Activated CD4-positive, alpha-beta memory T cell treated with anti-CD3 and anti-CD28 coated beads for 36 hours (primary cell): Measurements from ENCODE around the gene C15orf62. TPM values are rescaled to one million over a fixed set of nuclear protein-coding genes. Genes with fewer than 3 reads are reported as not detected.
A peak's percentile ranks its signal among the peaks of the same experiment; 100 is the strongest.

Experiments
- CTCF ChIA-PET: fragments of 350-600 bp; sonication (Branson Sonifier 250); formaldehyde crosslinking; loops from one replicate; lab custom pipeline; 2021; ENCODE audit warnings: antibody characterized with exemption, inconsistent platforms; lab: Charles Lee
- POLR2A ChIA-PET: fragments of 350-600 bp; sonication (Branson Sonifier 250); formaldehyde crosslinking; loops from one replicate; lab custom pipeline; 2021; ENCODE audit warnings: antibody characterized with exemption; lab: Charles Lee
- DNase-seq: peaks from one replicate; pipeline ENCODE4 v3.0.0-alpha.2; 2020
- H3K27ac Mint-ChIP-seq: one replicate; pipeline ENCODE4 v1.8.0; 2021; ENCODE audit warnings: mixed read lengths
- H3K27me3 Mint-ChIP-seq: one replicate; pipeline ENCODE4 v1.8.0; 2021; ENCODE audit warnings: mixed read lengths
- H3K36me3 Mint-ChIP-seq: one replicate; pipeline ENCODE4 v1.8.0; 2021; ENCODE audit warnings: mixed read lengths
- H3K4me1 Mint-ChIP-seq: one replicate; pipeline ENCODE4 v1.8.0; 2021; ENCODE audit warnings: low read depth, mixed read lengths
- H3K4me3 Mint-ChIP-seq: one replicate; pipeline ENCODE4 v1.8.0; 2021; ENCODE audit warnings: mild to moderate bottlenecking, mixed read lengths
- H3K9me3 Mint-ChIP-seq: one replicate; pipeline ENCODE4 v1.8.0; 2021; ENCODE audit warnings: mixed read lengths
- intact Hi-C: fragments of 100-400 bp; cut with micrococcal nuclease; formaldehyde crosslinking; loops from one replicate; pipeline ENCODE4 v1.15.1; 2023
- total RNA-seq, 2 experiments: library from RNA; stranded (reverse); gene quantifications; one replicate each; pipeline ENCODE4 v1.2.3, GENCODE V29; 2021

The C15orf62 gene
- total RNA-seq, 2 experiments from 2014 or later, result 0.39 to 0.43 TPM

- no peak for DNase-seq
- Mint-ChIP-seq H3K4me1 (peaks cover 23% of the 10 kb centered on the region), H3K27ac (no peak overlapping the region), H3K36me3 (peaks cover 2% of the 10 kb centered on the region), H3K9me3 (no peaks in the 10 kb centered on the region), H3K4me3 (no peak overlapping the region), H3K27me3 (no peaks in the 10 kb centered on the region)
- intact Hi-C loops, result no loop called here
- ChIA-PET POLR2A (interaction anchor here (0.7 to 1.5 kb wide), 2 partner anchors 62 to 1070 kb away, joined by 3 to 7 read pairs; partner anchors contain the start of gene RAD51), CTCF (no interaction called here)
Observed at GRCh38 chr15:40756938-40757337, 12.8 kb upstream of the C15orf62 start.

GRCh38 chr15:40759961-40760360 is 9.8 kb upstream of the C15orf62 start:
- H3K36me3 Mint-ChIP-seq, result no peaks in the 10 kb centered on the region
- no peaks in the 10 kb centered on the region for H3K9me3 Mint-ChIP-seq
- no peak for DNase-seq
- H3K27ac Mint-ChIP-seq, result no peak overlapping the region
- H3K27me3 Mint-ChIP-seq, result no peaks in the 10 kb centered on the region
- ChIA-PET POLR2A (no interaction called here), CTCF (no interaction called here)
- H3K4me1 Mint-ChIP-seq, result peaks cover 16% of the 10 kb centered on the region
- no peak overlapping the region for H3K4me3 Mint-ChIP-seq
- intact Hi-C loops, result loop anchor here (10.0 kb wide), 1 partner anchor 85 kb away; the partner anchor contains the start of gene SPINT1

- intact Hi-C loops, result loop anchor here (10.0 kb wide), 1 partner anchor 82 kb away; the partner anchor contains the start of gene SPINT1
- peak; percentile 70 for DNase-seq
- no peaks in the 10 kb centered on the region for H3K27me3 Mint-ChIP-seq
- H3K27ac Mint-ChIP-seq, result peak overlapping the region; percentile 79
- ChIA-PET CTCF (interaction anchor here (0.7 to 6.0 kb wide), 5 partner anchors 13 to 131 kb away, joined by 3 to 47 read pairs (median 4); partner anchors contain the start of gene VPS18), POLR2A (interaction anchor here (0.6 to 3.5 kb wide), 5 partner anchors 13 to 131 kb away, joined by 3 to 18 read pairs (median 3); partner anchors contain the start of gene RAD51)
- peak overlapping the region; percentile 63 for H3K4me3 Mint-ChIP-seq
- peaks cover 26% of the 10 kb centered on the region for H3K4me1 Mint-ChIP-seq
- H3K36me3 Mint-ChIP-seq, result peaks cover under 1% of the 10 kb centered on the region
- no peaks in the 10 kb centered on the region for H3K9me3 Mint-ChIP-seq
Observed at GRCh38 chr15:40762919-40763800, 6.6 kb upstream of the C15orf62 start.

DNA sequence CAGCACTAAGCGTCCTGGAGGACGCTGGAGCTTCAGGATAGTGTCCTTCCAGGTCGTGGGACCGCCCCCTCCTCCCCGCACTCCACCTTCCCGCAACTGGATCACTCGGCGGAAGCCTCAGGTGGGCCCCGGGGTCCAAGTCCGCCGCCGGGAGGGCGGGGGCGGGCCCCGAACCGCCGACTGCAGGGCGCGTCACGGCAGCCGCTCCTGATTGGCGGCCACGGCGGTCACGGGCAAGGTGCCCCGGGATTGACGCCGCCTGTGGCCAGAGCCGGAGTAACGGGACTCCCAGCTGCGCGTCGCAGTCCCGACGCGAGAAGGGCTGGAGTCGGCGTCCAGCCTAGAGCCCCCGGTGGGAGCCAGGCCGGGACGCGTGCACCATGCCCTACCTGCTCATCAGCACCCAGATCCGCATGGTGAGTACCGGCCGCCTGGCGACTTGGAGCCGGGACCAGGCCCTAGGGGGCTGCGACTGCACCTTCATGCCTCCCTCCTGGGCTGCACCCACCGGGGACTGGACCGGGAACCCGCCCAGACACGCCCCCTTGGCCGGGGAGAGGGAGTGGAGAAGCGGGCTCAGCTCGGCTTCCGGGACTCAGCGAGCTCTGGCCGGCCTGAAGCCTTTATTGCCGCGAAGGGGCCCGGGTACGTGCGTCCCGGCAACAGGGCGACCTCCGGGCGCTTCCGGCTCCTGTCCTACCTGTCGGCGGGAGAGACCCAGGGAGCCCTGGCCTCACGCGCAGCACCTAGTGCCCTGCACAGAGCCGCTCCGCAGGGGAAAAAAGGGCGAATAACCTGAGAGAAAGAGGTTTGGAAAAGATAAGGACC is 5.8 kb upstream of the C15orf62 start, which contains the start of gene GCHFR:
GCHFR (plus strand) TSS at position 268 of the 828 bp plus-strand sequence; CDS start at position 381, 113 bp downstream.
- CTCF ChIA-PET, result interaction anchor here (0.9 to 6.0 kb wide), 4 partner anchors 20 to 130 kb away, joined by 3 to 47 read pairs (median 6); partner anchors contain the start of gene VPS18
- POLR2A ChIA-PET, result interaction anchor here (0.9 to 3.5 kb wide), 6 partner anchors 10 to 130 kb away, joined by 3 to 18 read pairs (median 4); partner anchors contain the start of gene RAD51
- DNase-seq, result peak; percentile 82
- intact Hi-C loops, result loop anchor here (1.0 to 10.0 kb wide), 3 partner anchors 9 to 81 kb away; partner anchors contain the start of genes RMDN3 and SPINT1
- H3K27ac Mint-ChIP-seq, result peak within 1 kb of the TSS; percentile 79
- H3K4me1 Mint-ChIP-seq, result peaks cover 30% of the 10 kb centered on the region
- peak within 1 kb of the TSS; percentile 63 for H3K4me3 Mint-ChIP-seq
- no peaks in the 10 kb centered on the region for H3K9me3 Mint-ChIP-seq
- H3K36me3 Mint-ChIP-seq, result peaks cover 2% of the 10 kb centered on the region
- H3K27me3 Mint-ChIP-seq, result no peaks in the 10 kb centered on the region

DNA sequence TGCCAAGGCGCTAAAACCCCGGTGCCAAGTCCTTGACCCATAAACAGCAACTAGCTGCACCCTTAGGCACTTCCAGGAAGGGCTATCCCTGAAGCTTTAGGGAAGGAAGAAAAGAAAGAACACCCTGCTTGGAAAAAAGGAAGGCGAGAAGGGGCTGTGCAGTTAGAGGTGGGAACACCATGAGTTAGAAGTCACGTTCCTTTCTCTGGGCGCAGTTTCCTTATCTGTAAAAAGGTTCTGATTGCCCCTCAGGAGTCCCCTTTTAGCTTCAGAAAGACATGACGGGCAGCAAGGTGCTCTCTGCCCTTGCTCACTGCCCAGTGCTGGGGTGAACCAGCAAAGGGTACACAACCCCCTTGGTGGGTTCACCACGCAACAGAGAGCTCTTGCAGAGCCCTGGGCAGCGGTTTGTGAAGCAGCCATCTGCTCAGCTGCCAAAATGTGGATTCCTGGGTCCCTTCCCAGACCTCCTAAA is 5.1 kb upstream of the C15orf62 start:
- Mint-ChIP-seq H3K36me3 (peaks cover 2% of the 10 kb centered on the region), H3K4me3 (peak overlapping the region; percentile 63), H3K4me1 (peaks cover 37% of the 10 kb centered on the region), H3K27ac (peak overlapping the region; percentile 79), H3K27me3 (no peaks in the 10 kb centered on the region), H3K9me3 (no peaks in the 10 kb centered on the region)
- no peak for DNase-seq
- intact Hi-C loops, result loop anchor here (1.0 to 10.0 kb wide), 6 partner anchors 9 to 197 kb away; partner anchors contain the start of genes CCDC32, DNAJC17, RMDN3 and RPUSD2
- CTCF ChIA-PET, result interaction anchor here (0.9 to 6.0 kb wide), 2 partner anchors 20 to 29 kb away, joined by 3 to 47 read pairs; no protein-coding TSS in a partner anchor
- POLR2A ChIA-PET, result interaction anchor here (1.0 to 3.5 kb wide), 3 partner anchors 10 to 69 kb away, joined by 3 to 18 read pairs (median 4); partner anchors contain the start of gene RAD51

- Mint-ChIP-seq H3K27me3 (no peaks in the 10 kb centered on the region), H3K36me3 (peaks cover 2% of the 10 kb centered on the region), H3K27ac (peak overlapping the region; percentile 6), H3K4me3 (no peak overlapping the region), H3K4me1 (peaks cover 43% of the 10 kb centered on the region), H3K9me3 (no peaks in the 10 kb centered on the region)
- ChIA-PET POLR2A (interaction anchor here (0.6 to 1.5 kb wide), 3 partner anchors 8 to 133 kb away, joined by 3 to 4 read pairs (median 3); partner anchors contain the start of gene RAD51), CTCF (interaction anchor here (1.2 to 6.0 kb wide), 3 partner anchors 18 to 92 kb away, joined by 3 to 47 read pairs (median 3); no protein-coding TSS in a partner anchor)
- no peak for DNase-seq
- intact Hi-C loops, result loop anchor here (5.0 to 10.0 kb wide), 2 partner anchors 78 to 199 kb away; partner anchors contain the start of genes CCDC32, RPUSD2 and SPINT1
Observed at GRCh38 chr15:40766194-40766815, 3.5 kb upstream of the C15orf62 start.

- peaks cover 43% of the 10 kb centered on the region for H3K4me1 Mint-ChIP-seq
- H3K36me3 Mint-ChIP-seq, result peaks cover 2% of the 10 kb centered on the region
- intact Hi-C loops, result loop anchor here (5.0 to 10.0 kb wide), 2 partner anchors 78 to 200 kb away; partner anchors contain the start of genes CCDC32, RPUSD2 and SPINT1
- CTCF ChIA-PET, result interaction anchor here (1.2 to 6.0 kb wide), 3 partner anchors 18 to 91 kb away, joined by 3 to 47 read pairs (median 3); no protein-coding TSS in a partner anchor
- H3K27me3 Mint-ChIP-seq, result no peaks in the 10 kb centered on the region
- no peak for DNase-seq
- no peak overlapping the region for H3K27ac Mint-ChIP-seq
- POLR2A ChIA-PET, result interaction anchor here (1.5 kb wide), 1 partner anchor 72 kb away, joined by 3 read pairs; the partner anchor contains the start of gene RAD51
- H3K4me3 Mint-ChIP-seq, result no peak overlapping the region
- H3K9me3 Mint-ChIP-seq, result no peaks in the 10 kb centered on the region
Observed at GRCh38 chr15:40766906-40767837, 2.6 kb upstream of the C15orf62 start.

DNA sequence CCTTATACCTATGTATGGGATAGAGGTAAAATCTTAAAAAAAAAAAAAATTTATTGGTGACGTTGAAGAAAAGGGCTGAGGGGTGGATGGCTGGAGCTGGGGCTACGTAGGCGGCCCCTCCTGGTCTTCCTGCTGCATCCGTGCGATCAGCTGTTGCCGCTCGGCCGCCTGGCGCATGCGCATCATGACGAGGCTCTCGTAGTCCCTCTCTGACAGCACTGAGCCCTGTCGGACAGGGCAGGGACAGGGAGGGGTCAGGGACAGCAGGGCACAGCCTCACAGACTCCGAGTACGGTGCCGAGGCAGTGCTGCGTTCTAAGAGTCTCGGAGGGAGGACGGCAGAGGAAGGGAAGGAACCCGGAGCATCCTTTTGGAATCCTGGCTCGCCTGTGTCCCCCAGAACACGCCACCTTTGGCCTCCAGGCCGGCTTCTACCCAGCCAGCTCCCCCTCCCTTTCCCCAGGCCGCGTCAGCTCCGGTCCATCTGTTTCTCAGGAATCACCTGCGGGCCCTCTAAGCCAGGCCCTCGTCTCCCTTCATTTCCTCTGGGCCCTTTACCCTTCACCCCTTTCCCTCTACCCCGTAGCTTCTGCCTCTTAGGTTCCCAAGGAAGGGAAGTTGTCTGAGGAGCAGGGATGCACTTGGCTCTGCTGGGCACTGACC is 1.8 kb upstream of the C15orf62 start:
- ChIA-PET CTCF (interaction anchor here (0.6 to 1.1 kb wide), 2 partner anchors 10 to 14 kb away, joined by 3 read pairs; no protein-coding TSS in a partner anchor), POLR2A (interaction anchor here (1.5 kb wide), 1 partner anchor 73 kb away, joined by 3 read pairs; the partner anchor contains the start of gene RAD51)
- DNase-seq, result no peak
- Mint-ChIP-seq H3K27ac (no peak overlapping the region), H3K36me3 (peaks cover 2% of the 10 kb centered on the region), H3K4me1 (peaks cover 41% of the 10 kb centered on the region), H3K4me3 (no peak overlapping the region), H3K9me3 (no peaks in the 10 kb centered on the region), H3K27me3 (no peaks in the 10 kb centered on the region)
- intact Hi-C loops, result loop anchor here (5.0 to 10.0 kb wide), 2 partner anchors 77 to 201 kb away; partner anchors contain the start of genes CCDC32, RPUSD2 and SPINT1
